NCI-H2081 (cell line): ENCODE data around the gene LGALS8.

Experiments
- DNase-seq, 2 experiments: peaks; one replicate each; lab custom pipeline; 2025; lab: John Stamatoyannopoulos, UW

LGALS8 gene

DNA sequence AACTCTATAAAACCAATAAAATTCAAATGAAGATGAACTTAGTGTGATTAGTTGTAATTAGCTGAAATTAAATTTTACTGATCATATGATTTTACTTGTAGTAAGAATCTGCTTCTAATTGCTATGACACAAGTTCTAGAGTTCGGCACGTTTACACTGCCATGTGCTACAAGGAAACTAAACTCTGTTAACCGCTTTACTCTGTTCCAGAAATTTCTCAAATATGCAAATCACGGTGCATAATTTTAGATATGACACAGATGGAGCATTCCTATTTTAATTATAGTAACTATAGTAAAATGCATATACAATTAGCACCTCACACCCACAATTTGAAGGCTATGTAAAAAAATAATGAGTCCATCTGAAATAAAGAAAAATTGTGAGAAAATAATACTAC is 65.7 kb downstream of the LGALS8 start:
- DNase-seq = no peak

DNA sequence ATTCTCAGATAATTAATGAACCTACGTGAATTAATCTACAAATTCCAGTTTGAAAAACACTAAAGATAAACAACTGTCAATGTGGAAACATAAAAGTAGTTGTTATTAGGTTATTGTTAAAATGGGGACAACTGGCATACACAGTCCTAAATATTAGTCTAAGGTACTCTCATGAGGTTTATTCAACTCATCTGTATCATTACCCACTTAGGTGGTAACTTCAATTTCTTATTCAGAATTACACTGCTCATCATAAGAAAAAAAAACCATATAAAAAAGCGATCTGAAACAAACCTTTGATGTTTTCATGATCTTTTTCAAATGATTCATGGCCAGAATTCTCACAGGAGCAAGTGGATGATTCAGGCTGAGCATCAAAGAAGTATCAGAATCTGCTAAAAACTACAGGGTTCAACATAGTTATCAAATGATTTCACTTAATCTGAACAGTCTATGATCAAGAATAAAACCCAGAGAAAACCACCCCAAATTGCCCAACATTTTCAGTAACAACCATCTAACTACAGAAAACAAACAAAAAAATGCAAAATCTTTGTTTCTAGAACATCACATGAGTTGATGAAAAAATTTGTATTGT is 66.9 kb downstream of the LGALS8 start:
- DNase-seq = no peak

DNA sequence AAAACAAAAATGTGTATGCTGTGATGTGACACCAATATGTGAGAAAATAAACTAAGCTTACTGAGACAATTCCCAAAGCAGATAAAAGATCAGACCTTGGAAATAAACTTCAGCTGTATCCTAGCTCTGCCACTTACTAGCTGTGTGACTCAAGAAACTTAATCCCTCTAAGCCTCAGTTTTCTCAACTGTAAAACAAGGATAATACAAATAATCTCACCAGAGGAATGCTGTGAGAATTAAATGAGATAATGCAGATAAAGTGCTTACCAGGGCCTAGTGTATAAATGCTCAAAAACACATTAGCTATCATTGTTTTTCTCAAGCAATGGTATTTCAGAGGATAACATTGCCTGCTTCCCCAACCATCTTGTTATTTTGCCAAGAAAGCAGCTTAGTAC is 78.4 kb downstream of the LGALS8 start:
- DNase-seq = no peak
